B cell (primary cell): ENCODE results near the gene PSME3IP1. TPM values are rescaled to one million over a fixed set of nuclear protein-coding genes. Genes with fewer than 3 reads are reported as not detected.

Experiments
- ATAC-seq: fragments of 200-7000 bp; cut with Tn5 transposase; one replicate; pipeline ENCODE4 v1.10.0; 2021; ENCODE audit warnings: low read depth, mild to moderate bottlenecking, moderate number of reproducible peaks, moderate library complexity
- CTCF ChIA-PET: fragments of 350-600 bp; sonication (Branson Sonifier 250); formaldehyde crosslinking; loops from one replicate; lab custom pipeline; 2021; ENCODE audit warnings: antibody characterized with exemption, inconsistent platforms; lab: Charles Lee
- POLR2A ChIA-PET: fragments of 350-600 bp; sonication (Branson Sonifier 250); formaldehyde crosslinking; loops from one replicate; lab custom pipeline; 2021; ENCODE audit warnings: antibody characterized with exemption; lab: Charles Lee
- DNase-seq: peaks from one replicate; pipeline ENCODE4 v3.0.0; 2013
- H2AFZ ChIP-seq: 2 replicates; pipeline ENCODE4 v1.6.1; 2012; ENCODE audit warnings: mild to moderate bottlenecking, low read depth, low read length; ENCODE audit not compliant: insufficient read depth, poor library complexity, severe bottlenecking
- H3K27ac ChIP-seq, 2 donors: 1 replicate in 1 of 2; 2 replicates in 1 of 2; pipeline ENCODE4 v1.5.1; 2012 to 2013; ENCODE audit warnings: low read length in 2 of 2, mild to moderate bottlenecking in 2 of 2, moderate library complexity in 1 of 2
- H3K27me3 ChIP-seq, 4 experiments: fragments of 200-600 bp in 1 of 4; sonication (generic) in 1 of 4; replicated peaks in 1 of 4; 1 replicate in 2 of 4; 2 replicates in 2 of 4; pipeline versions ENCODE4 v1.6.1 to v1.7.0; 2013 to 2016; ENCODE audit warnings: low read length in 3 of 4, mild to moderate bottlenecking in 2 of 4, mixed read lengths in 1 of 4, moderate library complexity in 1 of 4; ENCODE audit not compliant: insufficient read depth in 4 of 4, control insufficient read depth in 3 of 4; ENCODE audit errors: control extremely low read depth in 1 of 4
- H3K36me3 ChIP-seq, 2 experiments: replicated peaks in 1 of 2; 1 replicate in 1 of 2; 2 replicates in 1 of 2; pipeline versions ENCODE4 v1.6.1 to v1.7.1; 2013; ENCODE audit warnings: low read length in 1 of 2; ENCODE audit not compliant: insufficient read depth in 2 of 2, control insufficient read depth in 1 of 2; ENCODE audit errors: control extremely low read depth in 1 of 2, extremely low read depth in 1 of 2
- H3K4me1 ChIP-seq, 2 donors: fragments of 200-600 bp in 1 of 2; sonication (generic) in 1 of 2; 1 replicate in 1 of 2; 2 replicates in 1 of 2; pipeline versions ENCODE4 v1.5.1 to v1.6.1; 2013 to 2017; ENCODE audit warnings: low read length in 2 of 2; ENCODE audit not compliant: control insufficient read depth in 2 of 2, insufficient read depth in 2 of 2
- H3K4me2 ChIP-seq: replicated peaks from 2 replicates; pipeline ENCODE3; 2012; ENCODE audit warnings: mild to moderate bottlenecking, low read depth, low read length; ENCODE audit not compliant: poor library complexity, severe bottlenecking
- H3K4me3 ChIP-seq, 5 experiments: fragments of 200-600 bp in 1 of 5; sonication (generic) in 1 of 5; 1 replicate in 3 of 5; 2 replicates in 2 of 5; pipeline versions ENCODE4 v1.5.1 to v1.7.0; 2011 to 2016; ENCODE audit warnings: low read length in 4 of 5, mild to moderate bottlenecking in 4 of 5, low read depth in 2 of 5, control low read depth in 1 of 5, moderate library complexity in 1 of 5; ENCODE audit not compliant: insufficient read depth in 1 of 5; ENCODE audit errors: control extremely low read depth in 1 of 5, extremely low read depth in 1 of 5
- H3K79me2 ChIP-seq: fragments of 200-600 bp; sonication (generic); one replicate; pipeline ENCODE4 v1.6.0; 2016; ENCODE audit warnings: low read length; ENCODE audit not compliant: control insufficient read depth, insufficient read depth
- H3K9ac ChIP-seq: fragments of 200-600 bp; sonication (generic); 2 replicates; pipeline ENCODE4 v1.6.1; 2017; ENCODE audit warnings: mild to moderate bottlenecking, low read length, moderate library complexity
- H3K9me3 ChIP-seq, 3 donors: one replicate each; pipeline versions ENCODE4 v1.6.1 to v1.7.1; 2013; ENCODE audit warnings: low read length in 2 of 3; ENCODE audit not compliant: control insufficient read depth in 2 of 3, insufficient read depth in 1 of 3; ENCODE audit errors: control extremely low read depth in 1 of 3
- H4K20me1 ChIP-seq: 2 replicates; pipeline ENCODE4 v1.6.0; 2012; ENCODE audit warnings: mild to moderate bottlenecking, low read length; ENCODE audit not compliant: insufficient read depth, control insufficient read depth, poor library complexity, severe bottlenecking
- H3K27ac Mint-ChIP-seq: one replicate; pipeline ENCODE4 v1.8.0; 2021; ENCODE audit warnings: mixed read lengths
- H3K27me3 Mint-ChIP-seq: one replicate; pipeline ENCODE4 v1.8.0; 2021; ENCODE audit warnings: mixed read lengths
- H3K4me1 Mint-ChIP-seq: one replicate; pipeline ENCODE4 v1.8.0; 2021; ENCODE audit warnings: mixed read lengths
- H3K4me3 Mint-ChIP-seq: one replicate; pipeline ENCODE4 v1.8.0; 2021; ENCODE audit warnings: mixed read lengths
- H3K9me3 Mint-ChIP-seq: one replicate; pipeline ENCODE4 v1.8.0; 2022; ENCODE audit warnings: mixed read lengths; ENCODE audit not compliant: insufficient read depth
- EZH2 ChIP-seq: IDR thresholded peaks from 2 replicates; pipeline ENCODE4 v1.6.1; 2012; ENCODE audit warnings: borderline replicate concordance, low read depth, mild to moderate bottlenecking, moderate library complexity, low read length; ENCODE audit not compliant: insufficient read depth, poor library complexity, severe bottlenecking
- WGBS: methylation state at CpG from one replicate; pipeline ENCODE4 v1.1.5; 2013; ENCODE audit warnings: missing lambda C conversion rate; ENCODE audit not compliant: insufficient coverage; 5-methylcytosine and 5-hydroxymethylcytosine counted together
- intact Hi-C: fragments of 100-400 bp; cut with micrococcal nuclease; formaldehyde crosslinking; loops from one replicate; pipeline ENCODE4 v1.10.0; 2022
- polyA plus RNA-seq: library from polyadenylated mRNA; depleted of rRNA; stranded (reverse); fragments of >200 nt; gene quantifications from 2 replicates; pipeline ENCODE4 v1.2.3, GENCODE V29; 2012
- total RNA-seq, 2 donors: library from RNA; stranded (reverse); fragments of 120-200 nt in 1 of 2; gene quantifications; 1 replicate in 1 of 2; 2 replicates in 1 of 2; pipeline versions ENCODE4 v1.2.3 to v1.2.4, GENCODE V29; 2013 to 2022
- TF ChIP-seq, protein P1 (sequence below): fragments of 200-600 bp; IDR thresholded peaks from one replicate; pipeline ENCODE4 v1.8.0; 2022; ENCODE audit warnings: antibody characterized with exemption, mild to moderate bottlenecking

PSME3IP1 gene
- total and polyA plus RNA-seq, 2 donors (not counting 1 experiment from before 2014, with no cell fraction given) = 125 to 166 TPM

DNA sequence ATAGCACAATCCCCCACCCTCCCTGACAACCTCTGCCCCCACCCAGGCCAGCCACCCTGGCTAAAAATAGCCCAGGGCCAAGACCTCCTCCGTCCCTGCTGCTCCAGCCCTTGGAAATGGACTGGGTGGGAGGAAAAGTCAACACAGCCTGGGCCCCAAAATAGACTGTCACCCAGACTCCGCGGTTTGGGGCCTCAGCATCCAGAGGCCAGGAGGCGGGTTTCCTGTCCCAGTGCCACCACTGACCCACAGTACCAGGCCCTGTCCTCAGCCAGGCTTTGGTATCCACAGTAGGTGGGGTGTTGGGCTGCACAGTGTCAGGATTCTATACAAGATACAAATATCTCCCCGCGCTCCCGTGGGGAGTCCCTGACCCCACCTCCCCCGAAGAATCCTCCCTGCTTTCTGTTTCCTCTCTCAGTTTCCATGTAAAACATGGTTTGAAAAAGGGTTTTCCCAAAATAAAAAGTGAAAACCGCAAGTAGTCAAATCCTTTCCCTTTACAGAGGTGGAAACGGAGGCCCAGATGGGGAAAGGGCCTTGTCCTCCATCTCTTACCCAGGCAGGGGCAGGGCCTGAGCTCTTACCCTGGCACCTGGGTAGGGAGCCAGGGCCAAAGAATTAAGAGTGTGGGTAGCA, 73.3 kb downstream of the PSME3IP1 start:
- WGBS = 78% methylated on average over 4 of the region's 10 CpGs
- no peaks in the 10 kb centered on the region for H3K4me1 Mint-ChIP-seq
- no peaks in the 10 kb centered on the region for H3K4me1 ChIP-seq
- no peak overlapping the region for H3K4me3 ChIP-seq
- no peak overlapping the region for H2AFZ ChIP-seq
- DNase-seq (no peak), ATAC-seq (no peak)
- H3K4me3 Mint-ChIP-seq = no peak overlapping the region
- H3K27ac Mint-ChIP-seq = no peak overlapping the region
- H3K27me3 ChIP-seq = no peaks in the 10 kb centered on the region
- no peak for TF ChIP-seq EZH2
- TF ChIP-seq, protein P1, sequence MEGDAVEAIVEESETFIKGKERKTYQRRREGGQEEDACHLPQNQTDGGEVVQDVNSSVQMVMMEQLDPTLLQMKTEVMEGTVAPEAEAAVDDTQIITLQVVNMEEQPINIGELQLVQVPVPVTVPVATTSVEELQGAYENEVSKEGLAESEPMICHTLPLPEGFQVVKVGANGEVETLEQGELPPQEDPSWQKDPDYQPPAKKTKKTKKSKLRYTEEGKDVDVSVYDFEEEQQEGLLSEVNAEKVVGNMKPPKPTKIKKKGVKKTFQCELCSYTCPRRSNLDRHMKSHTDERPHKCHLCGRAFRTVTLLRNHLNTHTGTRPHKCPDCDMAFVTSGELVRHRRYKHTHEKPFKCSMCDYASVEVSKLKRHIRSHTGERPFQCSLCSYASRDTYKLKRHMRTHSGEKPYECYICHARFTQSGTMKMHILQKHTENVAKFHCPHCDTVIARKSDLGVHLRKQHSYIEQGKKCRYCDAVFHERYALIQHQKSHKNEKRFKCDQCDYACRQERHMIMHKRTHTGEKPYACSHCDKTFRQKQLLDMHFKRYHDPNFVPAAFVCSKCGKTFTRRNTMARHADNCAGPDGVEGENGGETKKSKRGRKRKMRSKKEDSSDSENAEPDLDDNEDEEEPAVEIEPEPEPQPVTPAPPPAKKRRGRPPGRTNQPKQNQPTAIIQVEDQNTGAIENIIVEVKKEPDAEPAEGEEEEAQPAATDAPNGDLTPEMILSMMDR = no peak
- H3K36me3 ChIP-seq = no peaks in the 10 kb centered on the region
- H3K9me3 Mint-ChIP-seq = no peaks in the 10 kb centered on the region
- H3K9me3 ChIP-seq = no peaks in the 10 kb centered on the region
- no peak overlapping the region for H3K9ac ChIP-seq
- no peak overlapping the region for H3K4me2 ChIP-seq
- peaks cover 3% of the 10 kb centered on the region for H3K27me3 Mint-ChIP-seq
- H3K79me2 ChIP-seq = no peaks in the 10 kb centered on the region
- no peaks in the 10 kb centered on the region for H4K20me1 ChIP-seq
- ChIA-PET POLR2A (no interaction called here), CTCF (interaction anchor here (1.5 to 1.8 kb wide), 2 partner anchors 19 to 29 kb away, joined by 4 to 5 read pairs; partner anchors contain the start of gene CPNE2)
- H3K27ac ChIP-seq = no peak overlapping the region
- intact Hi-C loops = no loop called here

DNA sequence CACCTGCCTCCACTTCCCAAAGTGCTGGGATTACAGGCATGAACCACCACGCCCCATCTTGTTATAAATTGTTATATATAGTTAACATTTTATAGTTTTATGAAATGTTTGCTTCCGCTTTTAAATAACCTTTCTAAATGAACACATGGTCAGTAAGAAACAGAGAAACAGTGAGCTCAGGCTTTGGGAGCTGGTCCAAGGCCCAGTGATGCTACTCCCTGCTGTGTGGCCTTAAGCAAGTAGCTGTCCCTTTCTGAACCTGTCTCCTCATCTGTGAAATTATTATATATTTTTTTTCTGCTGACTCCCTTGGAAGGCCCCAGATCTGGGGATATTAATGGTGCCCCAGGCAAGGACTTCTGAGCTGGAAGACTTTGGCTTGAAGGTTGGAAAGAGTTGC, 74.4 kb downstream of the PSME3IP1 start:
- H3K4me1 Mint-ChIP-seq = no peaks in the 10 kb centered on the region
- Histone ChIP-seq H3K27me3 (no peaks in the 10 kb centered on the region), H3K79me2 (no peaks in the 10 kb centered on the region), H3K9ac (no peak overlapping the region), H3K4me1 (no peaks in the 10 kb centered on the region), H3K27ac (no peak overlapping the region), H4K20me1 (no peaks in the 10 kb centered on the region), H3K36me3 (no peaks in the 10 kb centered on the region), H3K4me2 (no peak overlapping the region), H2AFZ (no peak overlapping the region), H3K9me3 (no peaks in the 10 kb centered on the region), H3K4me3 (no peak overlapping the region)
- no CpG with 5 or more reads among the region's 2 CpGs for WGBS
- ChIA-PET CTCF (interaction anchor here (0.5 to 1.8 kb wide), 2 partner anchors 27 to 50 kb away, joined by 5 to 6 read pairs; no protein-coding TSS in a partner anchor), POLR2A (no interaction called here)
- TF ChIP-seq, protein P1 = no peak
- no peak for TF ChIP-seq EZH2
- no peak overlapping the region for H3K27ac Mint-ChIP-seq
- DNase-seq = no peak
- H3K4me3 Mint-ChIP-seq = no peak overlapping the region
- intact Hi-C loops = no loop called here
- no peak for ATAC-seq
- no peaks in the 10 kb centered on the region for H3K9me3 Mint-ChIP-seq
- H3K27me3 Mint-ChIP-seq = peaks cover 3% of the 10 kb centered on the region
